ENCODE results near the gene CLTB.

Gene CLTB

GRCh38 chr5:176371621-176372539 is 44.5 kb downstream of the CLTB start:
- H3K9me3 ChIP-seq (ENCODE audit: control insufficient read depth in 1 of 2, low read length in 2 of 2), result no peaks in the 10 kb centered on the region
- H3K4me1 ChIP-seq (ENCODE audit: control insufficient read depth in 1 of 2, insufficient read depth in 2 of 2, low read length in 2 of 2), result no peaks in the 10 kb centered on the region
- no peaks in the 10 kb centered on the region for H3K27me3 ChIP-seq (ENCODE audit: control insufficient read depth in 1 of 2, insufficient read depth in 2 of 2, low read length in 2 of 2)
- H3K9ac ChIP-seq (ENCODE audit: low read depth in 1 of 2, low read length in 2 of 2), result no peak overlapping the region
- no peak overlapping the region for H3K4me3 ChIP-seq (ENCODE audit: low read depth in 1 of 2, low read length in 2 of 2)
- H3K36me3 ChIP-seq (ENCODE audit: control insufficient read depth in 1 of 2, insufficient read depth in 2 of 2, low read length in 2 of 2), result peaks cover 0 to 5% of the 10 kb centered on the region in 2 donors
- H3K27ac ChIP-seq (ENCODE audit: low read depth, low read length), result no peak overlapping the region

- Histone ChIP-seq H3K9ac (ENCODE audit: low read depth in 1 of 2, low read length in 2 of 2) (no peak overlapping the region), H3K4me1 (ENCODE audit: control insufficient read depth in 1 of 2, insufficient read depth in 2 of 2, low read length in 2 of 2) (peaks cover 0 to 7% of the 10 kb centered on the region in 2 donors), H3K36me3 (ENCODE audit: control insufficient read depth in 1 of 2, insufficient read depth in 2 of 2, low read length in 2 of 2) (peaks cover 0 to 5% of the 10 kb centered on the region in 2 donors), H3K4me3 (ENCODE audit: low read depth in 1 of 2, low read length in 2 of 2) (no peak overlapping the region), H3K27me3 (ENCODE audit: control insufficient read depth in 1 of 2, insufficient read depth in 2 of 2, low read length in 2 of 2) (peaks cover 7 to 8% of the 10 kb centered on the region in 2 donors), H3K27ac (ENCODE audit: low read depth, low read length) (no peak overlapping the region), H3K9me3 (ENCODE audit: control insufficient read depth in 1 of 2, low read length in 2 of 2) (no peaks in the 10 kb centered on the region)
Measured at GRCh38 chr5:176369934-176370711, 46.2 kb downstream of the CLTB start.

- Histone ChIP-seq H3K36me3 (ENCODE audit: control insufficient read depth in 1 of 2, insufficient read depth in 2 of 2, low read length in 2 of 2) (peaks cover 0 to 5% of the 10 kb centered on the region in 2 donors), H3K9me3 (ENCODE audit: control insufficient read depth in 1 of 2, low read length in 2 of 2) (no peaks in the 10 kb centered on the region), H3K4me1 (ENCODE audit: control insufficient read depth in 1 of 2, insufficient read depth in 2 of 2, low read length in 2 of 2) (peaks cover 0 to 13% of the 10 kb centered on the region in 2 donors), H3K27ac (ENCODE audit: low read depth, low read length) (no peak overlapping the region), H3K9ac (ENCODE audit: low read depth in 1 of 2, low read length in 2 of 2) (no peak overlapping the region), H3K4me3 (ENCODE audit: low read depth in 1 of 2, low read length in 2 of 2) (no peak overlapping the region), H3K27me3 (ENCODE audit: control insufficient read depth in 1 of 2, insufficient read depth in 2 of 2, low read length in 2 of 2) (peaks cover 12 to 13% of the 10 kb centered on the region in 2 donors)
Measured at GRCh38 chr5:176368726-176369125, 47.6 kb downstream of the CLTB start.

GRCh38 chr5:176366232-176366894 is 50.0 kb downstream of the CLTB start:
- Histone ChIP-seq H3K27ac (ENCODE audit: low read depth, low read length) (no peak overlapping the region), H3K36me3 (ENCODE audit: control insufficient read depth in 1 of 2, insufficient read depth in 2 of 2, low read length in 2 of 2) (peaks cover 0 to 5% of the 10 kb centered on the region in 2 donors), H3K4me3 (ENCODE audit: low read depth in 1 of 2, low read length in 2 of 2) (peak overlapping the region; percentile 74 to 78), H3K4me1 (ENCODE audit: control insufficient read depth in 1 of 2, insufficient read depth in 2 of 2, low read length in 2 of 2) (peaks cover 5 to 17% of the 10 kb centered on the region in 2 donors), H3K9ac (ENCODE audit: low read depth in 1 of 2, low read length in 2 of 2) (peak overlapping the region in 1 of 2 donors; percentile 32), H3K9me3 (ENCODE audit: control insufficient read depth in 1 of 2, low read length in 2 of 2) (no peaks in the 10 kb centered on the region), H3K27me3 (ENCODE audit: control insufficient read depth in 1 of 2, insufficient read depth in 2 of 2, low read length in 2 of 2) (peaks cover 12 to 13% of the 10 kb centered on the region in 2 donors)

- Histone ChIP-seq H3K27ac (ENCODE audit: low read depth, low read length) (no peak within 1 kb of the TSS), H3K36me3 (ENCODE audit: control insufficient read depth in 1 of 2, insufficient read depth in 2 of 2, low read length in 2 of 2) (peaks cover 0 to 5% of the 10 kb centered on the region in 2 donors), H3K4me1 (ENCODE audit: control insufficient read depth in 1 of 2, insufficient read depth in 2 of 2, low read length in 2 of 2) (peaks cover 5 to 17% of the 10 kb centered on the region in 2 donors), H3K9ac (ENCODE audit: low read depth in 1 of 2, low read length in 2 of 2) (peak within 1 kb of the TSS; percentile 23 to 60), H3K27me3 (ENCODE audit: control insufficient read depth in 1 of 2, insufficient read depth in 2 of 2, low read length in 2 of 2) (peaks cover 12 to 13% of the 10 kb centered on the region in 2 donors), H3K4me3 (ENCODE audit: low read depth in 1 of 2, low read length in 2 of 2) (peak within 1 kb of the TSS; percentile 74 to 78), H3K9me3 (ENCODE audit: control insufficient read depth in 1 of 2, low read length in 2 of 2) (no peaks in the 10 kb centered on the region)
Measured at GRCh38 chr5:176365351-176366231, 50.7 kb downstream of the CLTB start, which contains the start of gene ARL10. Gene ARL10, plus strand, starts transcription at chr5:176365487. Its CDS starts 77 bp downstream, at chr5:176365564.

GRCh38 chr5:176364765-176365350 is 51.5 kb downstream of the CLTB start:
- H3K9ac ChIP-seq (ENCODE audit: low read depth in 1 of 2, low read length in 2 of 2), result peak overlapping the region; percentile 23 to 60
- H3K9me3 ChIP-seq (ENCODE audit: control insufficient read depth in 1 of 2, low read length in 2 of 2), result no peaks in the 10 kb centered on the region
- peaks cover 12 to 13% of the 10 kb centered on the region in 2 donors for H3K27me3 ChIP-seq (ENCODE audit: control insufficient read depth in 1 of 2, insufficient read depth in 2 of 2, low read length in 2 of 2)
- peak overlapping the region; percentile 74 to 78 for H3K4me3 ChIP-seq (ENCODE audit: low read depth in 1 of 2, low read length in 2 of 2)
- no peak overlapping the region for H3K27ac ChIP-seq (ENCODE audit: low read depth, low read length)
- peaks cover 5 to 17% of the 10 kb centered on the region in 2 donors for H3K4me1 ChIP-seq (ENCODE audit: control insufficient read depth in 1 of 2, insufficient read depth in 2 of 2, low read length in 2 of 2)
- H3K36me3 ChIP-seq (ENCODE audit: control insufficient read depth in 1 of 2, insufficient read depth in 2 of 2, low read length in 2 of 2), result peaks cover 0 to 5% of the 10 kb centered on the region in 2 donors

- Histone ChIP-seq H3K9me3 (ENCODE audit: control insufficient read depth in 1 of 2, low read length in 2 of 2) (no peaks in the 10 kb centered on the region), H3K9ac (ENCODE audit: low read depth in 1 of 2, low read length in 2 of 2) (peak overlapping the region; percentile 94 to 96), H3K4me3 (ENCODE audit: low read depth in 1 of 2, low read length in 2 of 2) (peak overlapping the region; percentile 84 to 96), H3K36me3 (ENCODE audit: control insufficient read depth in 1 of 2, insufficient read depth in 2 of 2, low read length in 2 of 2) (peaks cover 3 to 5% of the 10 kb centered on the region in 2 donors), H3K4me1 (ENCODE audit: control insufficient read depth in 1 of 2, insufficient read depth in 2 of 2, low read length in 2 of 2) (peaks cover 5 to 17% of the 10 kb centered on the region in 2 donors), H3K27me3 (ENCODE audit: control insufficient read depth in 1 of 2, insufficient read depth in 2 of 2, low read length in 2 of 2) (peaks cover 12 to 13% of the 10 kb centered on the region in 2 donors), H3K27ac (ENCODE audit: low read depth, low read length) (peak overlapping the region; percentile 42)
Measured at GRCh38 chr5:176362233-176362490, 54.2 kb downstream of the CLTB start.

- Histone ChIP-seq H3K9ac (ENCODE audit: low read depth in 1 of 2, low read length in 2 of 2) (peak within 1 kb of the TSS; percentile 94 to 96), H3K4me1 (ENCODE audit: control insufficient read depth in 1 of 2, insufficient read depth in 2 of 2, low read length in 2 of 2) (peaks cover 5 to 17% of the 10 kb centered on the region in 2 donors), H3K9me3 (ENCODE audit: control insufficient read depth in 1 of 2, low read length in 2 of 2) (no peaks in the 10 kb centered on the region), H3K27ac (ENCODE audit: low read depth, low read length) (peak within 1 kb of the TSS; percentile 66), H3K4me3 (ENCODE audit: low read depth in 1 of 2, low read length in 2 of 2) (peak within 1 kb of the TSS; percentile 84 to 96), H3K36me3 (ENCODE audit: control insufficient read depth in 1 of 2, insufficient read depth in 2 of 2, low read length in 2 of 2) (peaks cover 3 to 9% of the 10 kb centered on the region in 2 donors), H3K27me3 (ENCODE audit: control insufficient read depth in 1 of 2, insufficient read depth in 2 of 2, low read length in 2 of 2) (peaks cover 11% of the 10 kb centered on the region in 2 donors)
Measured at GRCh38 chr5:176361437-176362232, 54.7 kb downstream of the CLTB start, which contains the start of gene KIAA1191. Gene KIAA1191, minus strand, starts transcription at chr5:176361764. Its CDS starts 2,256 bp downstream, at chr5:176359508.

All from duodenal mucosa (tissue), 2 donors.